ENCODE measurements around the gene AHDC1.
"Not testable (repeated sequence)": the region's sequence is repeated elsewhere in the genome, so short reads cannot be mapped to it uniquely, and the experiment has no call there.

Gene AHDC1

DNA sequence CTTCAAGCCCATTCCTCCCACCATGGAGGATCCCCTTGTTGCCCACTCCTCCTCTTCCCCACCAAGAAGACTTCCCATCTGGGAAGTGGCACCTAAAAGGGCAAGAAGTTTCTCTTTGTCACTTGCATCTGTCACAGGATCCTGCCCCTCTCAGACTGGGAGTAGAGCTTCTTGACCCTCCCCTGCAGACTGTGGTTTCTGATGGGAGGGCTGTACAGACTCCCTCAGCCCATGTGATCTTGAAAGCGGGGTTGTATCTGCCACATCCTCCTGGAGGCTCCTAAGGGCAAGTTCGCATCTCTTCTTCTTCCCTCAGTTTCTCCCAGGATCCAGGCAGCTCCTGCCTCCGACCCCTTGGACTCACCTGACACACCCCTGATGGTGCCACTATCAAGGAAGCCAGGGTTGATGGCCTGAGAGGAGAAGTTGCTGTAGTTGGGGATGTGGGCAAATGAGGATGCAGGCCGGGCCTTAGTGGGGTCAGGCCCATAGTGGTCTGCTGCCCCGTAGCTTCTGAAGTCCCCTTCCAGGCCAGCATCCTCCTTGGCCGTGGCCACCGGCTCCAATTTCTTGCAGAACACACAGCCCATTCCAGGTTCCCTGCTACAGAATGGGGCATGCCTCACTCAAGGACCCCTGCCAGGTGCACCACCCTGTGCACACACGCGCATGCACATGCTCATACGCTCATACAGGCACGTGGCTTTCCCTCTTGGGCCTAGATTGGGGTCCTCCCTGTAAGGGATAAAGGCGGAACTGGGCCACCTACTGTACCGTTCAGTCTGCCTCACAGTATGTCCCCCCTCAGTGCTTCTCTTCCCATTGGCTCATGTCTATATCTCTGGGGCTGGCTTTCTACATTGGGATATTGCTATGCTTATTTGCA is 19.6 kb upstream of the AHDC1 start:
- no peaks in the 10 kb centered on the region for H3K9me2 ChIP-seq (replicated peaks; ENCODE audit: insufficient read depth, low read length)
- no peaks in the 10 kb centered on the region for H4K20me1 ChIP-seq (ENCODE audit: insufficient read depth, low read length)
- H3K9ac ChIP-seq (ENCODE audit: low read length): no peak overlapping the region
- H3K4me2 ChIP-seq (ENCODE audit: low read depth, low read length): no peak overlapping the region
- no peak overlapping the region for H2AFZ ChIP-seq (ENCODE audit: low read length)
- no peak overlapping the region for H3K27ac ChIP-seq (ENCODE audit: low read length)
- H3K36me3 ChIP-seq (replicated peaks; ENCODE audit: insufficient read depth, low read length): no peaks in the 10 kb centered on the region
- no peaks in the 10 kb centered on the region for H3K79me2 ChIP-seq (ENCODE audit: low read length)
- TF ChIP-seq EZH2phosphoT487 (IDR thresholded peaks at IDR 0.05; ENCODE audit: low read length): no peak
- no peak for TF ChIP-seq CTCF (IDR thresholded peaks at IDR 0.05; ENCODE audit: low read length)
- no peak for TF ChIP-seq EZH2 (optimal IDR thresholded peaks at IDR 0.05; ENCODE audit: low read depth, low read length)
- no peaks in the 10 kb centered on the region for H3K27me3 ChIP-seq (replicated peaks; ENCODE audit: insufficient read depth, low read length)
- H3K4me1 ChIP-seq (ENCODE audit: low read length): no peaks in the 10 kb centered on the region
- H3K9me3 ChIP-seq (replicated peaks; ENCODE audit: insufficient read depth, low read length): no peaks in the 10 kb centered on the region
- no peaks in the 10 kb centered on the region for H3F3A ChIP-seq (ENCODE audit: insufficient read depth, low read length)
- no peak overlapping the region for H3K4me3 ChIP-seq (ENCODE audit: low read length)
- no peak for DNase-seq

DNA sequence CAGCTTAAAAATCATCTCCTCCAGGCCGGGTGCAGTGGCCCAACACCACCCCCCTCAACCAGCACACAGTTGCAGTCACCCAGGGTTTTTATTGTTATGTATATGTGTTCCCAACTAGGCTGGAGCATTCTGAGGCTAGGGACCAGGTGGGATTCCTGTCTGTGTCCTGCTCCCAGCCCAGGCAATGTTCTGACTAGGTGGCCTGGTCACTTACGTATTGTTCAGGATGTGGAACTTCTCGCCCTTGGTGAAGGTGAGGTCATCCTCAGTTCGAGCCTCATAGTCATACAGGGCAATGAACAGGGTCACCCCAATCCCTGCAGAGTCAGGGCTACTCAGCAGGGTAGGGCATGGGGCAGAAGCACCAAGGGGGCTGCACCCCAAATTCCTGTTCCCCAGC is 18.9 kb upstream of the AHDC1 start:
- no peaks in the 10 kb centered on the region for H3K4me1 ChIP-seq (ENCODE audit: low read length)
- no peak overlapping the region for H3K9ac ChIP-seq (ENCODE audit: low read length)
- no peaks in the 10 kb centered on the region for H3K9me3 ChIP-seq (replicated peaks; ENCODE audit: insufficient read depth, low read length)
- no peaks in the 10 kb centered on the region for H3F3A ChIP-seq (ENCODE audit: insufficient read depth, low read length)
- H2AFZ ChIP-seq (ENCODE audit: low read length): no peak overlapping the region
- no peaks in the 10 kb centered on the region for H3K27me3 ChIP-seq (replicated peaks; ENCODE audit: insufficient read depth, low read length)
- H3K79me2 ChIP-seq (ENCODE audit: low read length): no peaks in the 10 kb centered on the region
- no peak for DNase-seq
- H4K20me1 ChIP-seq (ENCODE audit: insufficient read depth, low read length): no peaks in the 10 kb centered on the region
- H3K9me2 ChIP-seq (replicated peaks; ENCODE audit: insufficient read depth, low read length): no peaks in the 10 kb centered on the region
- H3K4me3 ChIP-seq (ENCODE audit: low read length): no peak overlapping the region
- no peak overlapping the region for H3K27ac ChIP-seq (ENCODE audit: low read length)
- no peaks in the 10 kb centered on the region for H3K36me3 ChIP-seq (replicated peaks; ENCODE audit: insufficient read depth, low read length)
- no peak overlapping the region for H3K4me2 ChIP-seq (ENCODE audit: low read depth, low read length)
- TF ChIP-seq EZH2 (optimal IDR thresholded peaks at IDR 0.05; ENCODE audit: low read depth, low read length) (no peak), CTCF (IDR thresholded peaks at IDR 0.05; ENCODE audit: low read length) (no peak), EZH2phosphoT487 (IDR thresholded peaks at IDR 0.05; ENCODE audit: low read length) (no peak)

- Histone ChIP-seq H3K9me3 (replicated peaks; ENCODE audit: insufficient read depth, low read length) (no peaks in the 10 kb centered on the region), H3F3A (ENCODE audit: insufficient read depth, low read length) (no peaks in the 10 kb centered on the region), H3K27me3 (replicated peaks; ENCODE audit: insufficient read depth, low read length) (no peaks in the 10 kb centered on the region), H3K27ac (ENCODE audit: low read length) (no peak overlapping the region), H3K4me2 (ENCODE audit: low read depth, low read length) (no peak overlapping the region), H3K36me3 (replicated peaks; ENCODE audit: insufficient read depth, low read length) (no peaks in the 10 kb centered on the region), H3K4me3 (ENCODE audit: low read length) (no peak overlapping the region), H4K20me1 (ENCODE audit: insufficient read depth, low read length) (no peaks in the 10 kb centered on the region), H3K4me1 (ENCODE audit: low read length) (no peaks in the 10 kb centered on the region), H3K79me2 (ENCODE audit: low read length) (no peaks in the 10 kb centered on the region), H3K9ac (ENCODE audit: low read length) (no peak overlapping the region), H2AFZ (ENCODE audit: low read length) (no peak overlapping the region), H3K9me2 (replicated peaks; ENCODE audit: insufficient read depth, low read length) (no peaks in the 10 kb centered on the region)
- TF ChIP-seq EZH2 (optimal IDR thresholded peaks at IDR 0.05; ENCODE audit: low read depth, low read length) (no peak), CTCF (IDR thresholded peaks at IDR 0.05; ENCODE audit: low read length) (no peak), EZH2phosphoT487 (IDR thresholded peaks at IDR 0.05; ENCODE audit: low read length) (no peak)
- no peak for DNase-seq
Measured at GRCh38 chr1:27621051-27621920, 17.3 kb upstream of the AHDC1 start.

GRCh38 chr1:27619782-27620438 is 16.0 kb upstream of the AHDC1 start:
- not testable (repeated sequence) for H3F3A ChIP-seq (ENCODE audit: insufficient read depth, low read length)

More at GRCh38 chr1:27619782-27620438, 16.0 kb upstream of the AHDC1 start:
- not testable (repeated sequence) for H3K27ac ChIP-seq (ENCODE audit: low read length); H3K4me2 ChIP-seq (ENCODE audit: low read depth, low read length); DNase-seq; H3K36me3 ChIP-seq (replicated peaks; ENCODE audit: insufficient read depth, low read length); H3K9me3 ChIP-seq (replicated peaks; ENCODE audit: insufficient read depth, low read length); H3K9me2 ChIP-seq (replicated peaks; ENCODE audit: insufficient read depth, low read length); H4K20me1 ChIP-seq (ENCODE audit: insufficient read depth, low read length); H3K4me1 ChIP-seq (ENCODE audit: low read length); H3K4me3 ChIP-seq (ENCODE audit: low read length); H3K27me3 ChIP-seq (replicated peaks; ENCODE audit: insufficient read depth, low read length); H3K79me2 ChIP-seq (ENCODE audit: low read length); H2AFZ ChIP-seq (ENCODE audit: low read length); H3K9ac ChIP-seq (ENCODE audit: low read length)

Data from MM.1S (cell line).